Stimulated activated CD8-positive, alpha-beta memory T cell treated with anti-CD3 and anti-CD28 coated beads, Interleukin-4, amount 100 ng/mL, for 1 hour (primary cell): ENCODE data around the gene TTC38.

Experiments
- DNase-seq, 2 donors: peaks; one replicate each; pipeline ENCODE4 v3.0.0-alpha.2; 2020; ENCODE audit warnings: low read depth in 2 of 2, low spot score in 1 of 2

TTC38 gene

DNA sequence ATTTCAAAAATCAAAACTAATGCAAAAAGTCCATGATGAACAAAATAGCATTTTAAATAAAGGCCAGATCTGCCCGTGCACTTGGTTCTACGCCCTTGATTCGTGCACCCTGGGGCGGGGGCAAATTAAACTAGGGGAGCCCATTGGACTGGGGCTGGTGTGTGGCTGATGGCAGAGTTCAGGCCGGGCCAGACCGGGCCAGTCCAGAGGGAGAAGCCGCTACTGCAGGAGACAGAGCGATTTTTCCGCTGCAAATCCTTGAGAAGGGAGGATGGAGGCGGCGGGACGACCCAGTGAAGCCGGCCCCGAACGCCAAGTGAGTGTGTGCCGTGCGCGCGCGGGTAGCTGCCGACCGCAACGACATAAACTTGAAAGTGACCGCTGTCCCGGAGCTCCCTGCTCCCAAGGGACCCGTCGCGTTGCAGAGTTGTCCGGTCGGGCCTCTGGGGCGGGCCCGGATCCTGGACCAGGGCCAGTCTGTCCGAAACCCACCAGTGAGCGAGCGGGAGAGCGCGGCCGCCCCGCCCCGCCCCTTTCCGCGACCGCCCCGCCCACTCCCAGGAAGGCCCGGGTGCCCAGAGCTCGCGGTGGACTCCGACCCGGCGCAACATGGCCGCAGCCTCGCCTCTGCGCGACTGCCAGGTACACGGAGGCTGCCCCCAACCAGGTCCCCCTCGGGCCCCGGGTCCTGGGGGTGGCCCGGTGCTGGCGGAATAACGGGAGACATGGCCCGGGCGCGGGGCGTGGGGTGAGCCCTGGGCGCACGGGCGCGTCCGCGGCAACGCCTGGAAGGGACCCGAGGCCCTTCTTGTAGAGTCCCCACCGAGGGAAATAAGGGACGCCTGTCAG lies at the start of gene TTC38:
TTC38 (plus strand) TSS at position 578 of the 849 bp plus-strand sequence; CDS start at position 610, 32 bp downstream.
- no peak for DNase-seq

DNA sequence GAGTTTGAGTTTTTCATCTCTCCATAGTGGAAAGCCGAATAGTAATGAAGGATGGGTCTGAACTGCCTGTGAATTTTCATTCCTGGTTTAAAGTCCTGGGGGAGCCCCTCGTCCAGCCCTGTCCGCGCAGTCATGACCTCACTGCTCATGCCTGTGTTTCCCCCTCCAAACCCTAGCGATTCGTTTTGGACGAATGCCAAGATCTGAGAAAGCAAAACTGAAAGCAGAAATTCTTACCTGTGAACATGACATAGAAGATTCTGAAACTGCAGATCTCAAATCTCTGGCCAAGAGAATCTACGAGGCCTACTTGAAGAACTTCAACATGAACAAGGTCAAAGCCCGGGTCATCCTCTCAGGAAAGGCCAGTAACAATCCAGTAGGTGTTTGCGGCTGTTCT lies 48.2 kb upstream of the TTC38 start:
- DNase-seq: no peak

DNA sequence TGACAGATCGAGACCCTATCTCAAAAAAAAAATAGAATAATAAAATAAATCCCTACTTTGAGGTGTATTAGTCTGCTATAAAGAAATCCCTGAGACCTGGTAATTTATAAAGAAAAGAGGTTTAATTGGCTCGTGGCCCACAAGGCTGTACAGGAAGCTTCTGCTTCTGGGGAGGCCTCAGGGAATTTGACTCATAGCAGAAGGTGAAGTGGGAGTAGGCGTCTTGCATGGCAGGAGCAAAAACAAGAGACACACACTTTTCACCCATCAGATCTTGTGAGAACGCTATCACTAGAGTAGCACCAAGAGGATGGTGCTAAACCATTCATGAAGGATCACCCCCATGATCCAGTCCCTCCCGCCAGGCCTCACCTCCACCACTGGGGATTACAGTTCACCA lies 46.9 kb upstream of the TTC38 start:
- DNase-seq: no peak

DNA sequence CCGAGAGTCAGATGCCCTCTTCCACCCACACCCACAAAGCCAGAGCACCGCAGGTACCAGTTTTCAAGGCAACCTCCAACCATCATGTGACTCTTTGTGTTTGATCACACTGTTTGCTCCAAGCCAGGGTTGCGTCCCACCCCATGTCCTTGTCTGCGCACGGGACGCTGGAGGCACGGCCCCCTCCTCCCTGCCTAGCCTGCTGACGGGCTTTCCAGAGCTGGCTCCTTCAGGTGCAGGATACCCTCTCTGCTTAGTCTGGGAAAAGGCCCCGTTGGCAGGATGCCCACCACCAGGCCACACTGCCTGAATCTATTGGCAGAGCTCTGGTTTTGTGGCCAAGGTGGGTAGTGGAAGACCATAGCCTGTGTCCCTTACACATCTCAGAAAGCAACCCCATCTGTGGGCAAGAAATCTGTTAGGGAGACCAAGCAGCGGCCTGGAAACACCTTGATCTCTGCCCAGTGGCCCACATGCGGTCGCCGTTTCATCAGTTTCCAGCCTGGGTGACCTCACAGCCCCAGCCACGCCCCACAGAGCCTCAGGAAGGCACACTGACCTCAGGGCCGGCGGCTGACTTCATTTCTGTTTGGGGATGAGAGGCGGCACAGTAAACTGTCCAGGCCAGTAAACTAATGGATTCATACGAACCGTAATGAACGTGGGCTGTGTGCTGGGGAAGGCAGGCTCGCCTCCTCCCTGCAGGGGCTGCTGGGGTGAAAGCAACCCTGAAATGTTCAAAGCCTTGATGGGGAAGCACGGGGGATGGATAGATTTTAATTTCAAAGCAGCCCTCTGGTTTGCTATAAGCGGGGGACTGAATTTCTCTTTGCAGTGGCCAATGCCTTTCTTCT lies 43.5 kb upstream of the TTC38 start:
- no peak for DNase-seq

DNA sequence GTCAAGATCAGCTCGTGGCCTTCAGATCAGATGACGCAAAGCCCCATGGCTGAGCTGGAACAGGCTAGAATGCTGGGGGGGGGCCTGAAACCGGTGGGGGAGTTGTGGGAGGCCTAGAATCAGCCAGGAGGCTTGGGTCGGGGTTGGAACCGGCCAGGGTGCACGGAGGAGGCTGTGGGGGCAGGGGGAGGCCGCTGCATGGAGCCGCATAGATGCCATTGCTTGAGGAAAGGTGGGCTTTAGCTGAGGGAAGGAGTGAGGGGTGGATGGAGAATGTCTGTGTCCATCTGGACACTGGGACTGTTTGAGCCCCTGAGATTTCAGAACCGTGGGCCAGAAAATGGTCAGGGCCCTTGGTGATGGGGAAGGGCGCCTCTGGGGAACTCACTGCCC lies 42.9 kb upstream of the TTC38 start:
- no peak for DNase-seq

DNA sequence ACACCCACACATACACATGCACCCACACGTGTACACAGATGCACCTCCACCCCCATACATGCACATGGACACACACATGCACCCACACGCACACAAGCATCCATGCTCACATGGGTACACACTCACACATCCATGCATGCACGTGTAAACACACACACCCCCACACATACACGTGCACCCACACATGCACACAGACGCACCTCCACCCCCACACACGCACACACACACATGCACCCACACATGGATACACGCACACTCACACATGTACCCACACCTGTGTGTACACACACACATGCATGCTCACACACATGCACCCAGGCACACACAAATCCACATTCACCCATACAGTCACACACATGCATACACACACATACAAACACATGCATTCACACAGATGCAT lies 42.2 kb upstream of the TTC38 start:
- no peak for DNase-seq

DNA sequence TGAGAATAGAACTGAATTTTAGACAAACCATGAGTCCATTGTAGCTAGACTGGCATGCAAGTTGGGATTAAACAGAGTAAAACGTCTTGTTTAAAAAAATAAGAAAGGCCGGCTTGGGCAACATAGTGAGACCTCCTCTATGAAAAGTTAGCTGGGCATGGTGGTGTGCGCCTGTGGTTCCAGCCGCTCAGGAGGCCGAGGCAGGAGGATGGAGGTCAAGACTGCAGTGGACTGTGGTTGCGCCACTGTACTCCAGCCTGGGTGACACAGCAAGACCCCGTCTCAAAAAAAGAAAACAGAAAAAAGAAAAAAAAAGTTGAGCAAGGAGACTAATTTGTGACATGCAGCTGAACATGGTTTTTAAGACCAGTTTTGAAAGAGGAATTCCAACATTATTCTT lies 41.2 kb upstream of the TTC38 start:
- no peak for DNase-seq

DNA sequence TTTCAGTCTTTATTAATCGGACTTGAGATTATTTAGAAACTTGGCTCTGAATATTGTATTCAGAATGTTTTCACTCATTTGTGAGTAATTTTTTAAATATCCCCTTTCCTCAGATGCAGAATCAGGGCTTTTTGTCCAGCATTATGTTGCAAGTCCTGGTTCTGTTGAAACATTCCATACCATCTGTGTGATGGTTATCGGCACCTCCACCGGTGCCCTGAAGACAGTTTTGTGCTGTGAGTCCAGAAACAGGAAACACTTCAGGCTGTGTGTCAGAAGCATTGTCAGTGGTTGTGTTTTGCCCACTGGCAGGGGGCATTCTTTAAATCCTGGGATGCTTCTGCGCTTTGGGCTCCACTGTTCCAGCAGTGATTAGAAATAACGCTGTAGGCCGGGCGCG lies 38.1 kb upstream of the TTC38 start:
- no peak for DNase-seq

DNA sequence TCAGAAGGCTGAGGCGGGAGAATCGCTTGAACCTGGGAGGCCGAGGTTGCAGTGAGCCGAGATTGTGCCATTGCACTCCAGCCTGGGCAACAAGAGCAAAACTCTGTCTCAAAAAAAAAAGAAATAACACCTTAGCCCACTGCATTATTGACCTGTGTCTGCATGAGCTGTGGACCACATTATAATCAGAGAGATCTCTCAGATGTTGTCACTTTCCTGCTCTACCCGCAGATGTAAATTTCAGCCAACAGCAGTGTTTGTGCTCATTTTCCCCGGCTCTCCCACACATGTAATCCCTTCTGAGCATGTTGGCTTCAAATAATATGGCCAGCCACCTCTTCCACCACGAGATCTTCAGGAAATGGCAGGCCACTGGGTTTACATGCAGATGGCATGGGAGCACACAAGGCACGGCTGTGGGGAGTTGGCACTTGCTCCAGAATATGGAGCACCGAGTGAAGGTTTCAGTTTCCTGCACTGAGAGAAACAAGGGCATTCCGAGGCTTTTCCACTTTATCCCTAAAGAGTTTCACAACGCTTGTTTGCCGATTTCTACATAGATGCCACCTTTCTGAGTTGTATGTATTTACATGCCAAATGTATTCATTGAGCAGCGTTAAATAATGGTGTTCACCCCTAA lies 37.4 kb upstream of the TTC38 start:
- no peak for DNase-seq

DNA sequence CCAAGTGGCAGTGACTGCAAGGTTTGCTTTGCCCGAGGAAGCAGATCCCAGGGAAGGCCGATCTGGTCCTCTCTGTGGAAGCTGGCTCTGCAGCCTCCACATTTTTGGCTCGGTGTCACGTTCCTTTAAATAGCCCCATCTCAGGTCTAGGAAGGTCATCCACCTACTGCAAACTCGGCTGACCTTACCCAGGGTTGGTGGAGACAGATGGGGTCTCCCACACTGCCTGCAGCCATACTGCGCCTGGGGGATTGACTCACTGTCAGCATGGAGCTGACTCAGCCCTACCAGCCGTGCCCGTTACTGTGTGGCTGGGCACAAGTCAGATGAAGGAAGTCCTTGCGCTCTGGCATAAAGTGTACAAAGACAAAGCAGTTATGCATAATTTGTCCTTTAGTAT lies 34.6 kb upstream of the TTC38 start:
- no peak for DNase-seq

DNA sequence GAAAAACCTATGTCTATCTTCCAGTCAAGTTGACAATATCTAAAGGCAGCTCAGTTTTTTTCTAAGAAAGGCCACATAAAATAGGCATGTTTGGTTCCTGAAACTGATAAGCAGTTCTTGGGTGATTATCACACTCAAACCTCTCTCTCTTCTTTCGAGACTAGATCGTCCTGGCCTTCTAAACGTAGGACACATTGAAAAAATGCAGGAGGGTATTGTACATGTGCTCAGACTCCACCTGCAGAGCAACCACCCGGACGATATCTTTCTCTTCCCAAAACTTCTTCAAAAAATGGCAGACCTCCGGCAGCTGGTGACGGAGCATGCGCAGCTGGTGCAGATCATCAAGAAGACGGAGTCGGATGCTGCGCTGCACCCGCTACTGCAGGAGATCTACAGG lies 32.8 kb upstream of the TTC38 start:
- DNase-seq: no peak

DNA sequence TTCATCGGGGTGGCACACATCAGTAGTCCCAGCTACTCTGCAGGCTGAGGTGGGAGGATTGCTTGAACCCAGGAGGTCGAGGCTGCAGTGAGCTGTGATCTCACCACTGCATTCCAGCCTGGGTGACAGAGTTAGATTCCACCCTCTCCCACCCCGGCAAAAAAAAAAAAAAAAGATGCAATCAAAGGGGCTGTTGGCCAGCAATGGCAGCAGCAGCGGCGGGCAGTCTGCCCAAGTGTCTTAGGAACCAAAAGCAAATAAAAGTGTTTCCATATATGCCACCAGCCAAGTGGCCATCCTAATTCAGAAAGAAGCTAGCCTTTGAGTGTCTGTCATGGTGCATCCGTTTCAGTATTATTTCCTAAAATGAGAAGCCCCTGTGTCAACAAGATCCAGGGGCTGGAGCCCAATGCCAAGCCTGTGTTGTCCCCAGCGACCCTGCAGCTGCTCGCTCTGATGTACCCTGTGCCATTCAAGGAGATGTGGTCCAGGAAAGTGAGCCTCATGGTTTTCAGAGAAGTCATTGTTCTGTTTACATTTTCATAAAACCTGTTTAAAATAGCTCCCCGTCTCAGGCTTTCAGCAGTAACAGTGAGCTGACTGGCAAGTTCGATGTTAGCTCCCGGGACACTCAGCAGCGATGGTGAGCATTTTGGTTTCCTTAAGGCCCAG lies 30.2 kb upstream of the TTC38 start:
- no peak for DNase-seq

DNA sequence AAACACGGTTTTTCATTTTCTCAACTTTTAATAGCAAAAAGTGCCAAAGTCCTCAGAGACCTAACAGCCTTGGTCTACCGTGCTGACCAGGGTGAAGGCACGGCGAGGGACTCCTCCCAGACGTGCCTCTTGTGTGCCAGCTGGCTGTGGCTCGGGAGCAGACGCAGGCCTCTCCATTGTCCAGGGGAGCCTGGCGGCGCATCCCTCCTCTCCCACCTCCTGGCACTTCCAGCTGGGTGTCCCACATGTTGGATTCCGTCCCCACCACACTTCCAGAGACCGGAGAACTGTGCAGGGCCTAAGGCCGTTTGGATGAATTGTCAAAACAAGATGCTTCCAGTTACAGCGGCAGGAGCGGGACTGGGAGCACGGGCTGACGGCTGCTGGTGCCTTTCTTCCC lies 29.3 kb upstream of the TTC38 start:
- no peak for DNase-seq

DNA sequence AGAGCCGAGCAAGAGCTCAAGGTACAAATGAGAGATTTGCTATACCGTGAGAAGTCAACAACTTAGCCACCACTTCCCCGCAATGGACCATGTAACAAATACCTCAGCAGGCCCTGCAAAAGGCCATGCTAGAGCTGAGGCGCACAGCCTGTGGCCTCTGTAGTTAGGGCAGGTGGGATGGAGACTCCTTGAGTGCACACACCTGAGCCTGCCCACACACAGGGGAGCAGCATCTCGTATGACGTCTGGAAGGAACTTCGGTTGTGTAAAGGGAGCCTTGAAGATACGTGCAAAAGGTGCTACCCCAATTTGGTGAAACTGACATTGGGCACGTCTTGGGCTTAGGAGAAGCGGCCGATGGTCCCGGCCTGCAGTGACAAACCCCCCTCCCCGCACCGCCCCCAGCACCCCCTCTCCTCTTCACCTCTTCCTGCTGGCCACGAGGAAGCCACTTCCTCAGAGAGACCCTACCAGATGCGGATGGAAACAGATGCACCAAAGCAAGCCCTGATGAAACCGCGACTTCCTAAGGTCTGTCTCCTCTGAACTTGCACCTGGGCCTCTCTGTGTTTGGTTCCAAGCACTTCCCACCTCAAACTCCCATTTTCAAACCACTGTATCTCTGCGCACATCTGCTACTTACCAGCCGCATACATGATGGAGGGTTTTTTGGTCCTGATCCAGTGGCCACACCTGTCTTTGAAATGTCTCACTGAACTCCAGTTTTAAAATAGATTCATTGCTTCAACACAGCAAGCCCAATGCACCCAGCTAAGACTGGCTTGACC lies 28.4 kb upstream of the TTC38 start:
- no peak for DNase-seq

DNA sequence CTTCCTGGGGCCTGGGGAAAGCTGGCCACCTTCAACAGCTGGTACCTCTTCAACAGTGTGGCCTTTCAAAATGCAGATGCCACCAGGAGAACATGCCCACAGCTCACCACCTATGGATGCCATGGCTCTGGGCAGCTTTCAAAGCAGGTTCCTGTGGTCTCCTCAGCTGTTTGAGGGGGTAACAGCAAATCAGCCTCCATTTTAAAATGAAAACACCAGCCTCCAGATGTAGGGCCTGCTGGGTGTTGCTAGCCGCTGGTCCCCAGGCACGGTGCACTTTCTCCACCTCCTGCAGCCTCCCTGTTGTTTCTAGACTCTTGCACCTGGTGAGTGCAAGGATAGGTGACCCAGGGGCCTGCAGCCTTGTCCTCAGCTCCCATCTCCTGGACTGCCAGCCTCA lies 27.7 kb upstream of the TTC38 start:
- no peak for DNase-seq

DNA sequence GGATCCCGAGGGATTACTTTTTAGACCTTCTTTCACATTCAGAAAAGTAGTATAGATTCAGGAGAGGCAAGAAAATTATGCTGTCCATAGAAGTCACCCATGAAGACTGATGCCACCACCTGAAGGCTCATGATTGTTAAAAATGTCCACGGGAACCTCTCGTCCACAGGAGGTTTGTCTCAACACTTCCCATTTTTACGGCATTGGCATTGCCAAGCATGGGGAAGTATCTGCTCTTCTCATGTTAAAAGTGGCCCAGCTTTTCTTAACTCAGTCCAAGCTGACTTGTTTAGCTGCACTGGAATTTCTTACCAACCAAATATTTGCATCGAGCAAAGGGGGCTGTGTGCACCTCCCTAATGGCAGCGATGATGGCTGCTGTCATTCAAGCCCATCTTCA lies 27.3 kb upstream of the TTC38 start:
- DNase-seq: no peak

DNA sequence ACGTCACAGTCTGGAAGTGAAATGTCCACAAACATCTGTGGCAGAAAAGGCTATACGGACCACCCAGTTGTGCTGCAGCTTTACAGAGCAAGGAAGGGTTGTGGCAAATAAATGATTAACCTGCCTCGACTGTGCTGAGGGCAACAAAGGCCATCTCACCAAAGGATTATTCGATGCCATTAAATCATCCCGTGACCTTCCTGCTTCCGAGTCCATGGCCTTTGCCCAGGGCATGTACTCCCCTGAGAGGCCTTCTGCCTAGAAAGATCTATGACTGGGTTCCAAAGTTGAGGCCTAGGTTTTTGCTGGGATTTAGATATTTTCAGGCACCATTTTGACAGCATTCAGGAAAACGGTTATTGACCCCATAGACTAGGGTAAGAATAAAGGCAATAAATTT lies 26.9 kb upstream of the TTC38 start:
- DNase-seq: no peak

DNA sequence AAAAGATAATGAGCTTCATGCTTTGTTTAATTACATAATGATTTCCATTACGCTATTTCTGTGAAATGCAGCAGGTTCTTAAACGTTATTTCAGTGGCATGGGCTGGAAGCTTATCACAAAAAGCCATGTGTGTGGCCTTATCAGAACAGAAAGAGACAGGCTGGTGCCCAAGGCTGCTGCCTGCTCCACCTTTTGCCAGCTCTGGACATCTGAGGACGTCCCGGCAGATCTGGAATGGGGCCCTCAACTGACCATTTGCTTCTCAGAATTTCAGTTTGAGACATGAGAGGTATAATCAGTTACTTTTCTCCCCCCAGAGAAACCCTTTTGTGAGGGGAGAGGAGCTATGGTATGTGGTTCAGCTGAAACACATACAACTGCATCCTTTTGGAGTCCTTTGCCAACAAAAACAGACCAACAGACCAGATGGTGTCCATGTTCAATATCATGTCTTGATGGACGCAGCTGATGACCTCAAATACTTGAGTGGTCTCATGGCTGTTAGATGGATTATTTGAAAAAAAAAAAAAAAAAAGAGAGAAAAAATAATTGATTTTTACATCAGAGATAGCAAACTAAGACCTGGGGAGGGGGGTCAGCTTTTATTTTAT lies 26.3 kb upstream of the TTC38 start:
- no peak for DNase-seq

DNA sequence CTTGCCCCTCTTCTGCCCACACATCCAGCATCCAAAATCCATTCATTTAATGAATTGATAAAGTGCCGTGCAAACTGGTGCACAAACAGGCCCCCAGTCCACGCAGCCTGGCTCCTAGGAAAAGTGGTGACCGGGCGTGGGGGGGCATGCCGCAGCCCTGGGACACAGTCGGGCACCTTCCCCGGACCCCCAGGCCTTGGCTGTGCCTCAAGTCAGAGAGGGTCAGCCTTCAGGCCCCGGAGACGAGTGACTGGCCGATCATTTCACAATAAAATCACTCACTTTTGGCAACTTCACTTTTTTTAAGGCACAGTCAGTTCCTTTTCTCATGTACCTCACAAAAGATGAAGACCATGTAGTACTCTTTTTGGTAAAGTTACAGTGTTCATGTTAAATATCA lies 25.7 kb upstream of the TTC38 start:
- no peak for DNase-seq

DNA sequence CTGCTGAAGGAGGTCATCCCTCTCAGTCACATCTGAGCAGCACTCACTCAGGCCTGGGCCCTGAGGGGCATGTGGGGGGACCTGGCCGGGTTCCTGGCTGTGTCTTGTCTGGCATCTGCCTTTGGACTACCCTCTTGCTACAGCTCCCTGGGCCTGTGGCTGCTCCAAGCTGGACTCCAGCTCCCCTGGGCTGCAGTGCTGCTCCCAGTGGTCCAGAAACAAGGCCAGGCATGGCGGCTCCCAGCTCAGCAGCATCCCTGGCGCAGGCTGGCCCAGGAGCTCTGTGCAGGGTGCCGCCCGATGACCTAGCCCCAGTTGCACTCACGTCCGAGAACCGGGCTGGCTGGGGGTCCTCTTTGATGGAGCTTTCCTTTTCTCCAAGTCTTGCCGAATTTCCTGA lies 23.0 kb upstream of the TTC38 start:
- no peak for DNase-seq
